Measurements from ENCODE around the gene PLPP1. TPM values are rescaled to one million over a fixed set of nuclear protein-coding genes. Genes with fewer than 3 reads are reported as not detected.

The PLPP1 gene
- total and polyA plus RNA-seq, 2 of the 8 experiments (the other 6 are each of a cell fraction or from before 2014, with no cell fraction given) = 43.7 to 91.3 TPM

DNA sequence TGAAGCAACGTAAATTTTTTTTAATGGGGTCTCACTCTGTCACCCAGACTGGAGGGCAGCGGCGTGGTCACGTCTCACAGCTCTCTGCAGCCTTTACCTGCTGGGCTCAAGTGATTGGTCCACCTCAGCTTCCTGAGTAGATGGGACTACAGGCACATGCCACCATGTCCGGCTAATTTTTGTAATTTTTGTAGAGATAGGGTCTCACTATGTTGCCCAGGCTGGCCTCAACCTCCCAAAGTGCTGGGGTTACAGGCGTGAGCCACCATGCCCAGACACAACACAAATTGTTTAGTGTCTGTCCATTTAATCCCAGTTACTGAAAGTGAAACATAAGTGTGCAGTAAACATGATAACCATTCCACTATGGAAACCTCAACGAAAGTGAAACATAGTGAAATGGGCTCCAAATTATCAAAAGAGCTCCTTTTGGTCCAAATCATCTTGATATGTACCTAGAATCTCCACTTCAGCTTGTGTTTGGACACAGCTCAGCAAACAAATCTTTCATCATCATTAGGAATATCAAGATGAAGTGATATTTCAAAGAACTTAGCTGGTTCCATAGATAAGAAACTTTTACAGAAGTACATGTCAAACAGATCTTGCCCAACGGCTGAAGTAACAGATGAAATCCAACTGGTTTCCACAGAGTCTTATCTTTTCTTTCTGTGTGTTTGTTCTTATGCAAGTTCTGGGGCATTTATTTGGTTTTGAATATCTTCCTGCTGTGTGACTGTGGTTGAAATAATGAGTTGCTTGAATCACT, 41.2 kb upstream of the PLPP1 start:
- peak; percentile 92 for FAIRE-seq
- H3K9me3 ChIP-seq (ENCODE audit: insufficient read depth in 2 of 2, low read depth in 1 of 2, low read length in 1 of 2) = no peaks in the 10 kb centered on the region
- POLR2A ChIA-PET (ENCODE audit: partially characterized antibody) = no interaction called here
- peak overlapping the region; percentile 76; the same call in 1 of the 2 replicates for H2BK5ac ChIP-seq (ENCODE audit: low read depth, low read length)
- peak in 1 of 2 experiments; percentile 31 for DNase-seq (ENCODE audit: low read depth in 1 of 2, low spot score in 2 of 2)
- H3K23me2 ChIP-seq (ENCODE audit: low read depth, low read length) = no peaks in the 10 kb centered on the region
- no peak overlapping the region for H2BK120ac ChIP-seq (replicated peaks; ENCODE audit: low read depth, low read length)
- no peak overlapping the region for H3K4ac ChIP-seq (replicated peaks; ENCODE audit: insufficient read length, low read depth, low read length)
- no peak overlapping the region for H2BK15ac ChIP-seq (ENCODE audit: low read length)
- no peak overlapping the region for H4K8ac ChIP-seq (ENCODE audit: extremely low read depth, insufficient read depth, low read length)
- H3K4me1 ChIP-seq (replicated peaks in 1 of 4; ENCODE audit: control insufficient read depth in 3 of 4, insufficient read depth in 4 of 4, low read length in 3 of 4) = peaks cover 0 to 13% (median 5%) of the 10 kb centered on the region in 4 experiments; a peak in 4 of 7 replicates
- H4K91ac ChIP-seq (replicated peaks; ENCODE audit: insufficient read length, low read length) = no peak overlapping the region
- WGBS, 2 experiments (ENCODE audit: extremely low coverage in 1 of 2, insufficient coverage in 1 of 2, insufficient read length in 1 of 2, insufficient replicate concordance in 2 of 2, low coverage in 1 of 2, low lambda C conversion rate in 2 of 2, missing lambda C conversion rate in 1 of 2) = 78% methylated on average over 8 of the region's 8 CpGs; no CpG with 5 or more reads in 1 of the 2 experiments
- 0 out of 2 replicates have a peak overlapping the region, but pooled peaks have one; percentile 42 for H2BK12ac ChIP-seq (ENCODE audit: low read depth, low read length)
- no peaks in the 10 kb centered on the region for H3K79me2 ChIP-seq (ENCODE audit: control insufficient read depth in 1 of 2, insufficient read depth in 2 of 2, low read length in 2 of 2)
- H3K4me3 ChIP-seq (ENCODE audit: extremely low read depth in 1 of 4, insufficient read depth in 2 of 4, low read depth in 3 of 4, low read length in 4 of 4) = no peak overlapping the region
- no peak overlapping the region for H3K56ac ChIP-seq (replicated peaks; ENCODE audit: insufficient read length, low read depth, low read length)
- H2BK20ac ChIP-seq (ENCODE audit: low read length) = no peak overlapping the region
- no peak overlapping the region for H3K23ac ChIP-seq (ENCODE audit: insufficient read length)
- CTCF ChIA-PET (ENCODE audit: partially characterized antibody) = interaction anchor here (1.2 kb wide), 1 partner anchor 33 kb away, joined by 4 read pairs; no protein-coding TSS in a partner anchor
- no peak for TF ChIP-seq HDAC2 (IDR thresholded peaks at IDR 0.05; ENCODE audit: borderline replicate concordance in 1 of 2, low read depth in 2 of 2, low read length in 2 of 2)
- TF ChIP-seq KDM1A (IDR thresholded peaks at IDR 0.05; ENCODE audit: borderline replicate concordance, low read length) = peak; percentile 52; the same call in 1 of the 2 replicates
- H3K27ac ChIP-seq (ENCODE audit: low read depth, low read length) = no peak overlapping the region
- no peak overlapping the region for H3K14ac ChIP-seq (ENCODE audit: insufficient read length)
- H3K18ac ChIP-seq (ENCODE audit: extremely low read depth, low read length) = peak overlapping the region; percentile 20
- H3K4me2 ChIP-seq (ENCODE audit: insufficient read depth in 1 of 2, low read depth in 2 of 2, low read length in 2 of 2) = no peak overlapping the region
- H2AFZ ChIP-seq (ENCODE audit: low read length) = no peak overlapping the region
- H4K5ac ChIP-seq (ENCODE audit: insufficient read length, low read depth, low read length) = peak overlapping the region; percentile 65
- H3K36me3 ChIP-seq (ENCODE audit: control insufficient read depth in 2 of 4, insufficient read depth in 4 of 4, low read length in 3 of 4) = no peaks in the 10 kb centered on the region
- no peaks in the 10 kb centered on the region for H3K27me3 ChIP-seq (replicated peaks in 1 of 4; ENCODE audit: control insufficient read depth in 3 of 4, extremely low read depth in 1 of 4, insufficient read depth in 3 of 4, low read length in 3 of 4)
- H4K20me1 ChIP-seq (replicated peaks in 1 of 2; ENCODE audit: control insufficient read depth in 1 of 2, insufficient read depth in 2 of 2, low read length in 2 of 2) = no peaks in the 10 kb centered on the region
- no peaks in the 10 kb centered on the region for H3K79me1 ChIP-seq (ENCODE audit: low read depth, low read length)
- no peak overlapping the region for H2AK5ac ChIP-seq (ENCODE audit: low read depth, low read length)
- no peak overlapping the region for H3K9ac ChIP-seq (replicated peaks in 1 of 4; ENCODE audit: extremely low read depth in 1 of 4, low read depth in 3 of 4, low read length in 3 of 4)

All from H1 (cell line).